Mucosa of descending colon (tissue), 3 donors: ENCODE measurements around the gene KLF14. TPM values are rescaled to one million over a fixed set of nuclear protein-coding genes. Genes with fewer than 3 reads are reported as not detected.
"Not testable (repeated sequence)": the region's sequence is repeated elsewhere in the genome, so short reads cannot be mapped to it uniquely, and the experiment has no call there.

Experiments used
- ATAC-seq: fragments of 200-7000 bp; cut with Tn5 transposase; one replicate; pipeline ENCODE4 v1.9.1; 2020; ENCODE audit warnings: mild to moderate bottlenecking, moderate library complexity
- DNase-seq, 3 donors: peaks; one replicate each; pipeline ENCODE4 v3.0.0-alpha.2; 2020
- H3K36me3 ChIP-seq: fragments of 200-600 bp; one replicate; pipeline ENCODE4 v1.8.0; 2021; ENCODE audit warnings: low read depth, mild to moderate bottlenecking
- H3K4me1 ChIP-seq: fragments of 200-600 bp; one replicate; pipeline ENCODE4 v1.8.0; 2021; ENCODE audit warnings: low read depth, mild to moderate bottlenecking
- H3K4me3 ChIP-seq: fragments of 200-600 bp; one replicate; pipeline ENCODE4 v1.8.0; 2021; ENCODE audit warnings: mild to moderate bottlenecking
- H3K9me3 ChIP-seq: fragments of 200-600 bp; one replicate; pipeline ENCODE4 v1.8.0; 2021; ENCODE audit warnings: mild to moderate bottlenecking
- intact Hi-C, 2 donors: fragments of 100-400 bp; cut with DNase I in 1 of 2; cut with micrococcal nuclease in 1 of 2; formaldehyde crosslinking; loops; one replicate each; pipeline versions ENCODE4 v1.11.0 to v1.11.1; 2022; cut with DNase I, micrococcal nuclease
- total RNA-seq, 3 donors: library from RNA; stranded (reverse); fragmentation: NEBNext Ultra II Directional in 2 of 3; extraction: Animal tissue kit (Norgen Biotek cat#: 25700) in 2 of 3; gene quantifications; one replicate each; pipeline versions ENCODE4 v1.2.1 to v1.2.4, GENCODE V29; 2021 to 2023
- TF ChIP-seq, protein P1 (sequence below): fragments of 200-600 bp; IDR thresholded peaks from one replicate; pipeline ENCODE4 v1.8.0; 2022; ENCODE audit warnings: antibody characterized with exemption, mild to moderate bottlenecking
- donor health status: DM: no; HTN: no; CAD: no; lungs with moderate emphysema.
- donor health status: DM: no; HTN: no; CAD: no.
- donor health status: DM: no; HTN: yes; CAD: no.

KLF14 gene
- total RNA-seq, 3 donors from 2014 or later: 0.19 TPM; not detected in 2

DNA sequence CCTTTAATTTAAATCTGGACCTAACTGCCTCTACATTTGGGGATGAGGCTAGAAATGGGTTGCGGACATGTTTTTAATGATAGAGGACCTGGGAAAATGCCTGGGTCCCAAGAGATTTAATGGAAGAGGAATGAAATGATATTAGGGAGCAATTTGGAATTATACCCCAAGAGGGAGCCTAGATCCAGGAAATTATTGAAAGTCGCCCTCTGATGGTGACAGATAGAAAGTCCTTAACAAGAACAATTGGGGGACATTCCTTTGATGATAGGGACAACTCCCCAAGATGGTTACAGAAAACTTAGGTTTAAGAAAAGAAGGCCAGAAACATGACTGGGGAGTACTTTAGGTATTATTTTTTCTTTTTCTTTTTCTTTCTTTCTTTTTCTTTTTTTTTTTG, 38.2 kb downstream of the KLF14 start:
- DNase-seq (no peak), ATAC-seq (no peak)
- Histone ChIP-seq H3K9me3 (no peaks in the 10 kb centered on the region), H3K36me3 (no peaks in the 10 kb centered on the region), H3K4me1 (no peaks in the 10 kb centered on the region), H3K4me3 (no peak overlapping the region)
- TF ChIP-seq, protein P1, sequence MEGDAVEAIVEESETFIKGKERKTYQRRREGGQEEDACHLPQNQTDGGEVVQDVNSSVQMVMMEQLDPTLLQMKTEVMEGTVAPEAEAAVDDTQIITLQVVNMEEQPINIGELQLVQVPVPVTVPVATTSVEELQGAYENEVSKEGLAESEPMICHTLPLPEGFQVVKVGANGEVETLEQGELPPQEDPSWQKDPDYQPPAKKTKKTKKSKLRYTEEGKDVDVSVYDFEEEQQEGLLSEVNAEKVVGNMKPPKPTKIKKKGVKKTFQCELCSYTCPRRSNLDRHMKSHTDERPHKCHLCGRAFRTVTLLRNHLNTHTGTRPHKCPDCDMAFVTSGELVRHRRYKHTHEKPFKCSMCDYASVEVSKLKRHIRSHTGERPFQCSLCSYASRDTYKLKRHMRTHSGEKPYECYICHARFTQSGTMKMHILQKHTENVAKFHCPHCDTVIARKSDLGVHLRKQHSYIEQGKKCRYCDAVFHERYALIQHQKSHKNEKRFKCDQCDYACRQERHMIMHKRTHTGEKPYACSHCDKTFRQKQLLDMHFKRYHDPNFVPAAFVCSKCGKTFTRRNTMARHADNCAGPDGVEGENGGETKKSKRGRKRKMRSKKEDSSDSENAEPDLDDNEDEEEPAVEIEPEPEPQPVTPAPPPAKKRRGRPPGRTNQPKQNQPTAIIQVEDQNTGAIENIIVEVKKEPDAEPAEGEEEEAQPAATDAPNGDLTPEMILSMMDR: no peak
- intact Hi-C loops: no loop called here

DNA sequence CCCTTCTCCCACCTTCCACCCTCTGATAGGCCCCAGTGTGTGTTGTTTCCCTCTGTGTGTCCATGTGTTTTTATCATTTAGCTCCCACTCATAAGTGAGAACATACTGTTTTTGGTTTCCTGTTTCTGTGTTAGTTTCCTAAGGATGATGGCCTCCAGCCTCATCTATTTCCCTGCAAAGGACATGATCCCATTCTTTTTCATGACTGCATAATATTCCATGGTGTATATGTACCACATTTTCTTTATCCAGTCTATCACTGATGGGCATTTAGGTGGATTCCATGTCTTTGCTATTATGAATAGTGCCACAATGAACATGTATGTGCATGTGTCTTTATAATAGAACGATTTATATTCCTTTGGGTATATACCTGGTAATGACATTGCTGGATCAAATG, 41.6 kb downstream of the KLF14 start:
- H3K9me3 ChIP-seq, H3K4me3 ChIP-seq, DNase-seq, intact Hi-C loops, ATAC-seq, H3K4me1 ChIP-seq, H3K36me3 ChIP-seq: not testable (repeated sequence)

DNA sequence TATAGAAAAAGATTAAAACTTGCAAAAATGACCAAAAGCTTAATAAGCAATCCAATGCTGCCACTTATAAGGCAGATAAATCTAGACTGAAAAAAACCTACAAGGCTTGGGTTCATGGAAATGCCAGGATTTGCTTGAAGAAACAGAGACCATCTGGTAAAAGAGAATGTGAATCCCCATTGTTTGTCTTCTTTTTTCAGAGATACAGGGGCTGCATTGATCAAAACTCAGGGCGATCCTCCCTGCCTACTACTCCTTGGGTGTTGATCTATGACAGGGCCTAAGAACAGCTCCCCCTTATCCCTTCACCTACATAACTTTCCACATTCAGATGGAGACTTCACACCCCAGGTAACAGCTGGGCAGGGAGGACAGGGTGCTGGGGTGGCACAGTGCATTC, 44.3 kb downstream of the KLF14 start:
- Histone ChIP-seq H3K36me3 (no peaks in the 10 kb centered on the region), H3K9me3 (no peaks in the 10 kb centered on the region), H3K4me1 (no peaks in the 10 kb centered on the region), H3K4me3 (no peak overlapping the region)
- ATAC-seq: no peak
- no peak for DNase-seq
- intact Hi-C loops: no loop called here
- TF ChIP-seq, protein P1: no peak

DNA sequence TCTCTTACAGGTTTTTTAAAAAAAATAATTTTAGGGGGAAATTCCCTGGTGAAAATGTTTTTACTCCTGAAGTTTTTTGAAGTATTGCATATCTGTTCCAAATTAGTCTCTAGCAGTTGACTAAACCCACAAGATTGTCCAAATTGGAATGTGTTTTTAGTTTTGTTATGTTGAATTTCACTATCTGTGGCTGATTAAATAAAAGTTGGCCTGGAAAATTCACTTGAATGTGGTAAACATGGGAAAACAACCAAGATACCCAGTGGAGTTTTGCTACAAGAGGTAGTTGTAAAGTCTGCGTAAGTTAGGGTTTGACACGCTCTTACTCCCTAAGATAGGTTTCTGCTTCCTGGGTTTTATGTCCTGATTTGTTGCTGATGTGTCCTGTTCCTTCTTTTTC, 51.0 kb downstream of the KLF14 start:
- no peak for DNase-seq
- intact Hi-C loops: no loop called here
- Histone ChIP-seq H3K9me3 (no peaks in the 10 kb centered on the region), H3K4me1 (no peaks in the 10 kb centered on the region), H3K4me3 (no peak overlapping the region), H3K36me3 (no peaks in the 10 kb centered on the region)
- TF ChIP-seq, protein P1: no peak
- ATAC-seq: no peak

Other genes starting within 250 kb of the KLF14 start
- gene MEST, start 242.1 kb downstream of the KLF14 start, total RNA-seq: 10 to 100 TPM; 31.7 to 61.4 (median 42.6) TPM
- 10 to 100 TPM; 13.8 to 20.2 (median 16.2) TPM for gene COPG2, start 65.5 kb downstream of the KLF14 start, total RNA-seq
- gene TSGA13, start 47.7 kb downstream of the KLF14 start, total RNA-seq: not detected